GM12891 (cell line): ENCODE data around the gene PSPH.

Source experiments
- POLR2A ChIP-seq: IDR thresholded peaks from 2 replicates; pipeline ENCODE4 v1.6.1; 2011; ENCODE audit warnings: low read depth, low read length, control low read depth
- POLR2AphosphoS5 ChIP-seq: IDR thresholded peaks from 2 replicates; pipeline ENCODE4 v1.6.1; 2011; ENCODE audit warnings: low read depth, low read length, control low read depth
- TAF1 ChIP-seq: IDR thresholded peaks from 2 replicates; pipeline ENCODE4 v1.6.1; 2011; ENCODE audit warnings: low read depth, low read length, control low read depth

DNA sequence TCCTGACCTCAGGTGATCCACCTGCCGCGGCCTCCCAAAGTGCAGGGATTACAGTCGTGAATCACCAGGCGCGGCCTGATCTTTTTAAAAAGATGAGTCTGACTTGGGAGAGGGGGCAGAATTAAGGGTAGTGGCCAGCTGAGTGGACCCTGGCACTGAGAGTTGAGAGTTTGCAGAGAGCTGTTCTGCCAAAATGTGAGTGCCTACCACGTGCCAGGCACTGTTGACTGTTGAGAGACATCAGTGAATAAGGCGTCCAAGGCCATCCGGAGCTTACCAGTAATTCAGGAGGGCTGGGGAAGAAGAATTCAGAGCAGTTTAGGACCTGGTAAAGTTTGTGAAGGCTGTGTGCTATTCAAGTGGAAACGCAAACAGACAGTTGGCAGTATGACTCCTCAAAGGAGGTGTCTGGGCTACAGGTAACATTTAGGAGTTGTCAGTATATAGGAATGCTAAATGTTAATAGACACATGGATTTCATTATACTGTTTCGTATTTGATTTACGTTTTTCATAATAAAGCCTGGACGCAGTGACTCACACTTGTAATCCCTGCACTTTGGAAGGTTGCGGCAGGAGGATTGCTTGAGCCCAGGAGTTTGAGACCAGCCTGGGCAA lies 85.3 kb downstream of the PSPH start:
- TF ChIP-seq POLR2AphosphoS5 (no peak), POLR2A (no peak), TAF1 (no peak)
